ENCODE data around the gene DSCAML1. TPM values are rescaled to one million over a fixed set of nuclear protein-coding genes. Genes with fewer than 3 reads are reported as not detected.

The DSCAML1 gene
- under 0.01 TPM in 1 of 2 replicates, not detected in the other for total RNA-seq

GRCh38 chr11:117796872-117797529, at the start of gene DSCAML1:
Gene DSCAML1 (minus strand): TSS chr11:117797216. CDS start chr11:117797079, 137 bp downstream.

GRCh38 chr11:117824571-117825537, 27.8 kb upstream of the DSCAML1 start, which contains the start of gene FXYD2:
Gene FXYD2 (minus strand): TSS chr11:117824744. CDS start chr11:117824678, 66 bp downstream.

Other genes starting within 250 kb of the DSCAML1 start
- 0.38 and 1.4 TPM in 2 replicates for gene FXYD2, start 27.5 kb upstream of the DSCAML1 start, total RNA-seq
- under 0.01 and 0.28 TPM in 2 replicates for gene FXYD6, start 79.4 kb upstream of the DSCAML1 start, total RNA-seq
- not detected in 2 replicates for gene TMPRSS13, start 132.2 kb upstream of the DSCAML1 start, total RNA-seq
- under 0.01 TPM in 1 of 2 replicates, not detected in the other for gene IL10RA, start 189.2 kb upstream of the DSCAML1 start, total RNA-seq

Data from regular cardiac myocyte (primary cell).